Sigmoid colon (tissue), 7 donors: Measurements from ENCODE around the gene CHD1. TPM values are rescaled to one million over a fixed set of nuclear protein-coding genes. Genes with fewer than 3 reads are reported as not detected.

Experiments used
- DNase-seq: peaks from one replicate; pipeline ENCODE4 v3.0.0-alpha.2; 2019
- H3K27ac ChIP-seq, 4 donors: fragments of 200-600 bp; sonication (generic); one replicate each; pipeline ENCODE4 v1.5.1; 2016 to 2019; ENCODE audit warnings: mild to moderate bottlenecking in 1 of 4
- H3K27me3 ChIP-seq, 3 donors: fragments of 200-600 bp; sonication (generic); one replicate each; pipeline ENCODE4 v1.5.1; 2019; ENCODE audit warnings: mild to moderate bottlenecking in 1 of 3
- H3K36me3 ChIP-seq, 4 donors: fragments of 200-600 bp; sonication (generic); one replicate each; pipeline ENCODE4 v1.5.1; 2016 to 2019
- H3K4me1 ChIP-seq, 4 donors: fragments of 200-600 bp; sonication (generic); one replicate each; pipeline ENCODE4 v1.5.1; 2017 to 2019
- H3K4me3 ChIP-seq, 4 donors: fragments of 200-600 bp; sonication (generic); one replicate each; pipeline ENCODE4 v1.5.1; 2017 to 2019; ENCODE audit warnings: mild to moderate bottlenecking in 2 of 4, moderate library complexity in 1 of 4
- H3K9me3 ChIP-seq, 4 donors: fragments of 200-600 bp in 3 of 4; sonication (generic) in 3 of 4; one replicate each; pipeline versions ENCODE4 v1.5.1 to v1.6.1; 2013 to 2019
- CTCF ChIP-seq, 4 experiments: fragments of 450-650 bp in 3 of 4; fragments of 200-600 bp in 1 of 4; IDR thresholded peaks; one replicate each; pipeline ENCODE4 v1.5.1; 2016 to 2019; ENCODE audit warnings: antibody characterized with exemption in 4 of 4, mild to moderate bottlenecking in 3 of 4, moderate library complexity in 2 of 4
- EP300 ChIP-seq, 4 donors: sonication (generic); formaldehyde crosslinking; IDR thresholded peaks; one replicate each; pipeline ENCODE4 v1.6.1; 2017; ENCODE audit warnings: antibody characterized with exemption in 4 of 4
- POLR2A ChIP-seq, 2 donors: fragments of 450-650 bp; IDR thresholded peaks; one replicate each; pipeline ENCODE4 v1.6.1; 2016; ENCODE audit warnings: antibody characterized with exemption in 2 of 2, mild to moderate bottlenecking in 2 of 2, moderate library complexity in 2 of 2
- POLR2AphosphoS5 ChIP-seq, 4 donors: sonication (generic); formaldehyde crosslinking; IDR thresholded peaks; one replicate each; pipeline ENCODE4 v1.6.1; 2017; ENCODE audit warnings: antibody characterized with exemption in 4 of 4
- WGBS, 2 donors: extraction: QIAGEN DNeasy Blood & Tissue Kit; methylation state at CpG; one replicate each; pipeline ENCODE4 v1.1.7; 2013; 5-methylcytosine and 5-hydroxymethylcytosine counted together
- intact Hi-C: fragments of 100-400 bp; cut with DNase I; formaldehyde crosslinking; loops from one replicate; pipeline ENCODE4 v1.15.1; 2023
- polyA plus RNA-seq, 3 donors: library from polyadenylated mRNA; stranded (reverse); fragments of 200-250 nt; gene quantifications; one replicate each; pipeline ENCODE4 v1.2.3, GENCODE V29; 2013
- total RNA-seq, 4 donors: library from RNA; depleted of rRNA; stranded (reverse); fragments of >200 nt; gene quantifications; one replicate each; pipeline ENCODE4 v1.1.0, GENCODE V29; 2016
- donor health status: healthy with polysubstance abuse.
- donor health status: Bipolar disorder and iron deficiency.
- donor health status: healthy.

Gene CHD1
- total RNA-seq (10 to 100 TPM; 38.2 to 73.3 (median 52.4) TPM), polyA plus RNA-seq (10 to 100 TPM; 13.9 to 24.0 (median 19.8) TPM)

GRCh38 chr5:98928873-98929709, at the start of gene CHD1:
Gene CHD1 (minus strand): TSS chr5:98929007. CDS start chr5:98926386, 2,621 bp downstream.
- DNase-seq = peak; percentile 98
- Histone ChIP-seq H3K36me3 (peaks cover 0 to 16% (median under 1%) of the 10 kb centered on the region in 4 donors), H3K27me3 (no peaks in the 10 kb centered on the region), H3K4me3 (peak within 1 kb of the TSS; percentile 78 to 86 (median 84)), H3K9me3 (no peaks in the 10 kb centered on the region), H3K4me1 (peaks cover 0 to 44% (median 26%) of the 10 kb centered on the region in 4 donors), H3K27ac (peak within 1 kb of the TSS; percentile 99 to 100 (median 100))
- intact Hi-C loops = loop anchor here (2.0 to 5.0 kb wide), 2 partner anchors 157 to 1994 kb away; partner anchors contain the start of gene RGMB
- TF ChIP-seq EP300 (IDR thresholded peaks at IDR 0.05) (peak; percentile 12 to 91 (median 80)), POLR2A (IDR thresholded peaks at IDR 0.05) (peak; percentile 96 to 97), POLR2AphosphoS5 (IDR thresholded peaks at IDR 0.05) (peak; percentile 97 to 99 (median 99)), CTCF (IDR thresholded peaks at IDR 0.05) (no peak)
- 0 to 1% methylated on average over 101 of the region's 101 CpGs for WGBS, 2 donors

- H3K27me3 ChIP-seq = peaks cover 0 to 7% (median 0%) of the 10 kb centered on the region in 3 donors
- TF ChIP-seq CTCF (IDR thresholded peaks at IDR 0.05) (no peak), EP300 (IDR thresholded peaks at IDR 0.05) (no peak), POLR2AphosphoS5 (IDR thresholded peaks at IDR 0.05) (no peak), POLR2A (IDR thresholded peaks at IDR 0.05) (no peak)
- no peaks in the 10 kb centered on the region for H3K4me1 ChIP-seq
- no peaks in the 10 kb centered on the region for H3K9me3 ChIP-seq
- no peak for DNase-seq
- 100% methylated on average over 1 of the region's 1 CpG for WGBS, 2 donors
- intact Hi-C loops = no loop called here
- no peak overlapping the region for H3K27ac ChIP-seq
- no peaks in the 10 kb centered on the region for H3K36me3 ChIP-seq
- no peak overlapping the region for H3K4me3 ChIP-seq
Observed at GRCh38 chr5:98978528-98978927, 49.7 kb upstream of the CHD1 start.

- WGBS, 2 donors = 87% methylated on average over 1 of the region's 1 CpG
- peaks cover 0 to 7% (median 0%) of the 10 kb centered on the region in 3 donors for H3K27me3 ChIP-seq
- no peak overlapping the region for H3K27ac ChIP-seq
- H3K9me3 ChIP-seq = no peaks in the 10 kb centered on the region
- DNase-seq = no peak
- no peaks in the 10 kb centered on the region for H3K36me3 ChIP-seq
- intact Hi-C loops = no loop called here
- no peak for TF ChIP-seq CTCF (IDR thresholded peaks at IDR 0.05)
- no peak for TF ChIP-seq EP300 (IDR thresholded peaks at IDR 0.05)
- no peak for TF ChIP-seq POLR2AphosphoS5 (IDR thresholded peaks at IDR 0.05)
- no peak for TF ChIP-seq POLR2A (IDR thresholded peaks at IDR 0.05)
- H3K4me1 ChIP-seq = no peaks in the 10 kb centered on the region
- H3K4me3 ChIP-seq = no peak overlapping the region
Observed at GRCh38 chr5:98977723-98978122, 48.9 kb upstream of the CHD1 start.

- Histone ChIP-seq H3K4me3 (no peak overlapping the region), H3K27ac (no peak overlapping the region), H3K27me3 (peaks cover 0 to 7% (median 0%) of the 10 kb centered on the region in 3 donors), H3K4me1 (no peaks in the 10 kb centered on the region), H3K36me3 (no peaks in the 10 kb centered on the region), H3K9me3 (no peaks in the 10 kb centered on the region)
- TF ChIP-seq POLR2A (IDR thresholded peaks at IDR 0.05) (no peak), POLR2AphosphoS5 (IDR thresholded peaks at IDR 0.05) (no peak), EP300 (IDR thresholded peaks at IDR 0.05) (no peak), CTCF (IDR thresholded peaks at IDR 0.05) (no peak)
- 67 to 82% methylated on average over 4 of the region's 4 CpGs for WGBS, 2 donors
- DNase-seq = no peak
- intact Hi-C loops = no loop called here
Observed at GRCh38 chr5:98975682-98976407, 47.0 kb upstream of the CHD1 start.
